Sigmoid colon (tissue), 7 donors: ENCODE measurements around the gene PTPRA. TPM values are rescaled to one million over a fixed set of nuclear protein-coding genes. Genes with fewer than 3 reads are reported as not detected.

Experiments
- DNase-seq: peaks from one replicate; pipeline ENCODE4 v3.0.0-alpha.2; 2019
- H3K27ac ChIP-seq, 4 donors: fragments of 200-600 bp; sonication (generic); one replicate each; pipeline ENCODE4 v1.5.1; 2016 to 2019; ENCODE audit warnings: mild to moderate bottlenecking in 1 of 4
- H3K27me3 ChIP-seq, 3 donors: fragments of 200-600 bp; sonication (generic); one replicate each; pipeline ENCODE4 v1.5.1; 2019; ENCODE audit warnings: mild to moderate bottlenecking in 1 of 3
- H3K36me3 ChIP-seq, 4 donors: fragments of 200-600 bp; sonication (generic); one replicate each; pipeline ENCODE4 v1.5.1; 2016 to 2019
- H3K4me1 ChIP-seq, 4 donors: fragments of 200-600 bp; sonication (generic); one replicate each; pipeline ENCODE4 v1.5.1; 2017 to 2019
- H3K4me3 ChIP-seq, 4 donors: fragments of 200-600 bp; sonication (generic); one replicate each; pipeline ENCODE4 v1.5.1; 2017 to 2019; ENCODE audit warnings: mild to moderate bottlenecking in 2 of 4, moderate library complexity in 1 of 4
- H3K9me3 ChIP-seq, 4 donors: fragments of 200-600 bp in 3 of 4; sonication (generic) in 3 of 4; one replicate each; pipeline versions ENCODE4 v1.5.1 to v1.6.1; 2013 to 2019
- CTCF ChIP-seq, 4 experiments: fragments of 450-650 bp in 3 of 4; fragments of 200-600 bp in 1 of 4; IDR thresholded peaks; one replicate each; pipeline ENCODE4 v1.5.1; 2016 to 2019; ENCODE audit warnings: antibody characterized with exemption in 4 of 4, mild to moderate bottlenecking in 3 of 4, moderate library complexity in 2 of 4
- EP300 ChIP-seq, 4 donors: sonication (generic); formaldehyde crosslinking; IDR thresholded peaks; one replicate each; pipeline ENCODE4 v1.6.1; 2017; ENCODE audit warnings: antibody characterized with exemption in 4 of 4
- POLR2A ChIP-seq, 2 donors: fragments of 450-650 bp; IDR thresholded peaks; one replicate each; pipeline ENCODE4 v1.6.1; 2016; ENCODE audit warnings: antibody characterized with exemption in 2 of 2, mild to moderate bottlenecking in 2 of 2, moderate library complexity in 2 of 2
- POLR2AphosphoS5 ChIP-seq, 4 donors: sonication (generic); formaldehyde crosslinking; IDR thresholded peaks; one replicate each; pipeline ENCODE4 v1.6.1; 2017; ENCODE audit warnings: antibody characterized with exemption in 4 of 4
- WGBS, 2 donors: extraction: QIAGEN DNeasy Blood & Tissue Kit; methylation state at CpG; one replicate each; pipeline ENCODE4 v1.1.7; 2013; 5-methylcytosine and 5-hydroxymethylcytosine counted together
- intact Hi-C: fragments of 100-400 bp; cut with DNase I; formaldehyde crosslinking; loops from one replicate; pipeline ENCODE4 v1.15.1; 2023
- polyA plus RNA-seq, 3 donors: library from polyadenylated mRNA; stranded (reverse); fragments of 200-250 nt; gene quantifications; one replicate each; pipeline ENCODE4 v1.2.3, GENCODE V29; 2013
- total RNA-seq, 4 donors: library from RNA; depleted of rRNA; stranded (reverse); fragments of >200 nt; gene quantifications; one replicate each; pipeline ENCODE4 v1.1.0, GENCODE V29; 2016
- donor health status: healthy with polysubstance abuse.
- donor health status: Bipolar disorder and iron deficiency.
- donor health status: healthy.

The PTPRA gene
- total and polyA plus RNA-seq, 7 donors = 10.2 to 86.4 (median 62.0) TPM

- Histone ChIP-seq H3K36me3 (peaks cover 0 to 31% (median 10%) of the 10 kb centered on the region in 4 donors), H3K4me1 (peaks cover 0 to 19% (median 18%) of the 10 kb centered on the region in 4 donors), H3K4me3 (no peak overlapping the region), H3K27ac (peak overlapping the region in 2 of 4 donors; percentile 86 to 91), H3K9me3 (no peaks in the 10 kb centered on the region), H3K27me3 (no peaks in the 10 kb centered on the region)
- TF ChIP-seq POLR2AphosphoS5 (IDR thresholded peaks at IDR 0.05) (no peak), POLR2A (IDR thresholded peaks at IDR 0.05) (no peak), EP300 (IDR thresholded peaks at IDR 0.05) (no peak), CTCF (IDR thresholded peaks at IDR 0.05) (no peak)
- intact Hi-C loops = no loop called here
- DNase-seq = no peak
- 93 to 94% methylated on average over 8 of the region's 8 CpGs for WGBS, 2 donors
Observed at GRCh38 chr20:3044336-3044965, 171.2 kb downstream of the PTPRA start.

GRCh38 chr20:3045042-3045815 is 171.9 kb downstream of the PTPRA start:
- H3K4me1 ChIP-seq = peaks cover 0 to 19% (median 18%) of the 10 kb centered on the region in 4 donors
- H3K27me3 ChIP-seq = no peaks in the 10 kb centered on the region
- peak overlapping the region; percentile 74 to 95 (median 86) for H3K4me3 ChIP-seq
- no peak for TF ChIP-seq POLR2AphosphoS5 (IDR thresholded peaks at IDR 0.05)
- TF ChIP-seq CTCF (IDR thresholded peaks at IDR 0.05) = no peak
- TF ChIP-seq EP300 (IDR thresholded peaks at IDR 0.05) = no peak
- no peak for TF ChIP-seq POLR2A (IDR thresholded peaks at IDR 0.05)
- WGBS, 2 donors = 1% methylated on average over 24 of the region's 24 CpGs
- intact Hi-C loops = loop anchor here (5.0 kb wide), 2 partner anchors 127 to 393 kb away; partner anchors contain the start of genes LZTS3 and NOP56
- H3K36me3 ChIP-seq = peaks cover 0 to 31% (median 12%) of the 10 kb centered on the region in 4 donors
- peak overlapping the region; percentile 86 to 92 (median 89) for H3K27ac ChIP-seq
- H3K9me3 ChIP-seq = no peaks in the 10 kb centered on the region
- peak; percentile 90 for DNase-seq

- H3K27me3 ChIP-seq = no peaks in the 10 kb centered on the region
- intact Hi-C loops = loop anchor here (5.0 kb wide), 2 partner anchors 126 to 394 kb away; partner anchors contain the start of genes LZTS3 and NOP56
- H3K36me3 ChIP-seq = peaks cover 0 to 33% (median 14%) of the 10 kb centered on the region in 4 donors
- peak; percentile 66 to 88 (median 78) for TF ChIP-seq POLR2AphosphoS5 (IDR thresholded peaks at IDR 0.05)
- no peak for TF ChIP-seq CTCF (IDR thresholded peaks at IDR 0.05)
- TF ChIP-seq POLR2A (IDR thresholded peaks at IDR 0.05) = peak; percentile 34 to 41
- H3K9me3 ChIP-seq = no peaks in the 10 kb centered on the region
- WGBS, 2 donors = 0% methylated on average over 104 of the region's 104 CpGs
- peak within 1 kb of the TSS; percentile 74 to 95 (median 86) for H3K4me3 ChIP-seq
- peak; percentile 93 for DNase-seq
- H3K4me1 ChIP-seq = peaks cover 0 to 19% (median 18%) of the 10 kb centered on the region in 4 donors
- H3K27ac ChIP-seq = peak within 1 kb of the TSS; percentile 86 to 92 (median 89)
Observed at GRCh38 chr20:3045816-3046676, 172.8 kb downstream of the PTPRA start, which contains the start of gene MRPS26. Gene MRPS26, plus strand, starts transcription at chr20:3046052. Its CDS starts 17 bp downstream, at chr20:3046069.

- peaks cover 0 to 33% (median 14%) of the 10 kb centered on the region in 4 donors for H3K36me3 ChIP-seq
- H3K4me3 ChIP-seq = peak overlapping the region; percentile 74 to 95 (median 86)
- intact Hi-C loops = loop anchor here (5.0 kb wide), 2 partner anchors 125 to 395 kb away; partner anchors contain the start of genes LZTS3 and NOP56
- DNase-seq = no peak
- peak overlapping the region; percentile 86 to 92 (median 89) for H3K27ac ChIP-seq
- TF ChIP-seq EP300 (IDR thresholded peaks at IDR 0.05) (no peak), POLR2AphosphoS5 (IDR thresholded peaks at IDR 0.05) (no peak), CTCF (IDR thresholded peaks at IDR 0.05) (no peak), POLR2A (IDR thresholded peaks at IDR 0.05) (no peak)
- H3K4me1 ChIP-seq = peaks cover 0 to 19% (median 18%) of the 10 kb centered on the region in 4 donors
- H3K9me3 ChIP-seq = no peaks in the 10 kb centered on the region
- WGBS, 2 donors = 28 to 42% methylated on average over 39 of the region's 39 CpGs
- no peaks in the 10 kb centered on the region for H3K27me3 ChIP-seq
Observed at GRCh38 chr20:3046677-3047462, 173.6 kb downstream of the PTPRA start.
